HG03025 (cell line): ENCODE results near the gene VPS18.
A peak's percentile ranks its signal among the peaks of the same experiment; 100 is the strongest.
"Not testable (repeated sequence)": the region's sequence is repeated elsewhere in the genome, so short reads cannot be mapped to it uniquely, and the experiment has no call there.

Experiments used
- ATAC-seq: cut with Tn5 transposase; IDR thresholded peaks from one replicate; pipeline ENCODE4 v1.9.1; 2021; ENCODE audit warnings: mild to moderate bottlenecking, moderate library complexity; ENCODE audit not compliant: unreplicated experiment, low FRiP score

The VPS18 gene

GRCh38 chr15:40893733-40894680 lies at the start of gene VPS18:
Gene VPS18 (plus strand): TSS chr15:40894450. CDS start chr15:40894769, 319 bp downstream.
- ATAC-seq, result peak; percentile 83

GRCh38 chr15:40844696-40845030 lies 49.6 kb upstream of the VPS18 start:
- ATAC-seq, result no peak

GRCh38 chr15:40845036-40845435 lies 49.2 kb upstream of the VPS18 start:
- no peak for ATAC-seq

- no peak for ATAC-seq
Measured at GRCh38 chr15:40845511-40846284, 48.6 kb upstream of the VPS18 start.

GRCh38 chr15:40846841-40847222 lies 47.4 kb upstream of the VPS18 start:
- no peak for ATAC-seq

- ATAC-seq, result no peak
Measured at GRCh38 chr15:40847223-40847961, 46.9 kb upstream of the VPS18 start.

- no peak for ATAC-seq
Measured at GRCh38 chr15:40850576-40851112, 43.6 kb upstream of the VPS18 start.

GRCh38 chr15:40852529-40852928 lies 41.7 kb upstream of the VPS18 start:
- ATAC-seq, result no peak

- ATAC-seq, result no peak
Measured at GRCh38 chr15:40853241-40853890, 40.9 kb upstream of the VPS18 start.

GRCh38 chr15:40854161-40854560 lies 40.1 kb upstream of the VPS18 start:
- no peak for ATAC-seq

- ATAC-seq, result no peak
Measured at GRCh38 chr15:40855706-40856234, 38.5 kb upstream of the VPS18 start.

GRCh38 chr15:40856746-40857145 lies 37.5 kb upstream of the VPS18 start:
- no peak for ATAC-seq

- no peak for ATAC-seq
Measured at GRCh38 chr15:40857601-40858341, 36.5 kb upstream of the VPS18 start.

- no peak for ATAC-seq
Measured at GRCh38 chr15:40858706-40859105, 35.5 kb upstream of the VPS18 start.

GRCh38 chr15:40859206-40859851 lies 34.9 kb upstream of the VPS18 start:
- ATAC-seq, result no peak

GRCh38 chr15:40861147-40861546 lies 33.1 kb upstream of the VPS18 start:
- not testable (repeated sequence) for ATAC-seq

- ATAC-seq, result no peak
Measured at GRCh38 chr15:40863660-40864270, 30.5 kb upstream of the VPS18 start.

GRCh38 chr15:40867199-40867598 lies 27.1 kb upstream of the VPS18 start:
- ATAC-seq, result no peak
